ENCODE data around the gene SHE. TPM values are rescaled to one million over a fixed set of nuclear protein-coding genes. Genes with fewer than 3 reads are reported as not detected.

The SHE gene
- total RNA-seq, result 34.3 and 39.5 TPM in 2 replicates

DNA sequence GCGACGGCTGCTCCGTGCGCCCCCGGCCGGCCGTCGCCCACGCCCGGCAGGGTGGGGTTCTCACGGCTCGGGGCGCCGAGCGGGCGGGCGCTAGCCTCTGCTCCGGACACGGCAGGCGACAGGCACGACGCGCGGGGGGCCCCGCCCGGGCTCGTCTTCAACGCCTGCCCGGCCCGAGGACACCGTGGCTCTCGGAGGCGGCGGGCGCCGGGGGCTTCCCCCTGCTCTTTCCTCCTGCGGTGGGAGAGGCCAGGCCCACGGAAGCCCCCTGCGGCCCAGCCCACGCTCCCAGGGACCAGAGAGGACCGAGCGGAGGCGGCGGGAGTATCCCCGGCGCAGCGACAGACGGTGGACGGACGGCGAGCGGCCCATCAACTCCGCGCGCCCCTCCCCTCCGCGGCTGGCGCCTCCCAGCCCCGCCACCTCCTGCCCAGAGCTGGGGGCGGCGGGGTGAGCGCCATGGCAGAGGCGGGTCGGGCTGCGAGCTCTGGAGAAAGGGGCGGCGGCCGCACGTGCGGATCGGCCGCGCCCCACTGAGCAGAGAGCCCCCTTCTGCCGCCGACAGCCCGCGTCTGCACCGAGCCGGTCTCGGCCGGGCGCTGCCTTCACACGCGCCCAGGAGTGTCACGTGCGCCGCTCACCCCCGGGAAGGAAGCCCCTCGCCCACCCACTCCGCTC lies at the start of gene SHE, which contains the start of gene TDRD10:
Gene SHE (minus strand): TSS at position 347 of the 678 bp plus-strand sequence. CDS start 386 bp downstream, outside the sequence.
Gene TDRD10 (plus strand): TSS at position 154 of the 678 bp plus-strand sequence. CDS start 4,685 bp downstream, outside the sequence.

Other genes with a start within 250 kb of the SHE start
- 118 and 124 TPM in 2 replicates for gene HAX1, start 229.8 kb downstream of the SHE start, total RNA-seq
- not detected in 2 replicates for gene AQP10, start 181.3 kb downstream of the SHE start, total RNA-seq
- gene ATP8B2, start 176.9 kb downstream of the SHE start, total RNA-seq, result 53.6 and 59.0 TPM in 2 replicates
- 5.3 and 8.3 TPM in 2 replicates for gene IL6R, start 97.1 kb downstream of the SHE start, total RNA-seq
- gene TDRD10, start 193 bp downstream of the SHE start, total RNA-seq, result 2.6 and 2.9 TPM in 2 replicates
- 34.3 and 36.7 TPM in 2 replicates for gene UBE2Q1, start 56.2 kb upstream of the SHE start, total RNA-seq
- gene CHRNB2, start 65.4 kb upstream of the SHE start, total RNA-seq, result 0.10 TPM in 1 of 2 replicates, not detected in the other
- gene ADAR, start 105.8 kb upstream of the SHE start, total RNA-seq, result 102 and 108 TPM in 2 replicates